NOMO-1 treated with dmso at 0.1 percent for 144 hours (cell line): Measurements from ENCODE around the gene OR52N5.

Experiments used
- DNase-seq: peaks from one replicate; lab custom pipeline; 2025; ENCODE audit not compliant: unreplicated experiment; lab: John Stamatoyannopoulos, UW

OR52N5 gene

DNA sequence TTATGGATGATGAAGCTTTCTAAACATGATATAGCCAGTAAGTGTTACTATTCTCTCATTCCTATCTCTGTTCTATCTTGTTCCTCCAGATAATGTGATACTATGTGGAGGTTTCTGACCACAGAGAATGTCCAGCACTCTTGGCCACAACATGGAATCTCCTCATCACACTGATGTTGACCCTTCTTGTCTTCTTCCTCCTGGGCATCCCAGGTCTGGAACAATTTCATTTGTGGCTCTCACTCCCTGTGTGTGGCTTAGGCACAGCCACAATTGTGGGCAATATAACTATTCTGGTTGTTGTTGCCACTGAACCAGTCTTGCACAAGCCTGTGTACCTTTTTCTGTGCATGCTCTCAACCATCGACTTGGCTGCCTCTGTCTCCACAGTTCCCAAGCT, 56.8 kb downstream of the OR52N5 start:
- DNase-seq, result no peak
